SK-N-SH treated with all-trans-retinoic acid at 6 μM for 48 hours (cell line): ENCODE data around the gene FCF1.
A peak's percentile ranks its signal among the peaks of the same experiment; 100 is the strongest.

Experiments
- ATAC-seq: fragments of 200-7000 bp; cut with Tn5 transposase; 3 replicates; pipeline ENCODE4 v1.9.1; 2020; ENCODE audit warnings: mild to moderate bottlenecking, moderate library complexity
- ARNTL ChIP-seq: fragments of 450-650 bp; formaldehyde crosslinking; IDR thresholded peaks from 2 replicates; pipeline ENCODE4 v1.5.0; 2020; ENCODE audit warnings: low read depth, mild to moderate bottlenecking, moderate library complexity, borderline replicate concordance
- BACH2 ChIP-seq: fragments of 250-450 bp; sonication (Bioruptor Pico); IDR thresholded peaks from 2 replicates; pipeline ENCODE4 v1.9.0; 2021; ENCODE audit warnings: mild to moderate bottlenecking, borderline replicate concordance
- CSRNP3 ChIP-seq: fragments of 250-450 bp; sonication (Bioruptor Pico); IDR thresholded peaks from 2 replicates; pipeline ENCODE4 v1.5.1; 2021; ENCODE audit warnings: mild to moderate bottlenecking, moderate library complexity
- ESRRG ChIP-seq: fragments of 250-450 bp; sonication (Bioruptor Pico); IDR thresholded peaks from 2 replicates; pipeline ENCODE4 v1.6.1; 2021; ENCODE audit warnings: mild to moderate bottlenecking
- GLIS3 ChIP-seq: fragments of 250-450 bp; sonication (Bioruptor Pico); IDR thresholded peaks from 2 replicates; pipeline ENCODE4 v1.5.0; 2020; ENCODE audit warnings: mild to moderate bottlenecking, moderate library complexity
- ISL1 ChIP-seq: fragments of 250-450 bp; sonication (Bioruptor Pico); IDR thresholded peaks from 2 replicates; pipeline ENCODE4 v2.1.2; 2022; ENCODE audit warnings: mild to moderate bottlenecking, moderate library complexity
- PPARA ChIP-seq: fragments of 250-450 bp; sonication (Bioruptor Pico); IDR thresholded peaks from 2 replicates; pipeline ENCODE4 v1.5.0; 2020; ENCODE audit warnings: mild to moderate bottlenecking, borderline replicate concordance
- RARB ChIP-seq: fragments of 250-450 bp; sonication (Bioruptor Pico); IDR thresholded peaks from 2 replicates; pipeline ENCODE4 v1.8.0; 2021; ENCODE audit warnings: mild to moderate bottlenecking, moderate library complexity
- SNAI2 ChIP-seq: fragments of 250-450 bp; sonication (Bioruptor Pico); IDR thresholded peaks from 2 replicates; pipeline ENCODE4 v1.5.0; 2020; ENCODE audit warnings: mild to moderate bottlenecking, moderate library complexity
- TCF4 ChIP-seq: fragments of 250-450 bp; sonication (Bioruptor Pico); IDR thresholded peaks from 2 replicates; pipeline ENCODE4 v1.8.0; 2021; ENCODE audit warnings: mild to moderate bottlenecking, moderate library complexity, borderline replicate concordance
- TOX ChIP-seq: fragments of 250-450 bp; sonication (Bioruptor Pico); IDR thresholded peaks from 2 replicates; pipeline ENCODE4 v1.8.0; 2021; ENCODE audit warnings: mild to moderate bottlenecking, moderate library complexity, borderline replicate concordance
- ZC3H10 ChIP-seq: fragments of 250-450 bp; sonication (Bioruptor Pico); IDR thresholded peaks from 2 replicates; pipeline ENCODE4 v1.5.1; 2021; ENCODE audit warnings: mild to moderate bottlenecking, moderate library complexity
- ZFP3 ChIP-seq: fragments of 250-450 bp; sonication (Bioruptor Pico); IDR thresholded peaks from 2 replicates; pipeline ENCODE4 v1.5.0; 2020; ENCODE audit warnings: mild to moderate bottlenecking, moderate library complexity
- ZFP30 ChIP-seq: fragments of 450-650 bp; formaldehyde crosslinking; IDR thresholded peaks from 2 replicates; pipeline ENCODE4 v1.5.0; 2022; ENCODE audit warnings: mild to moderate bottlenecking, moderate library complexity
- ZNF565 ChIP-seq: fragments of 450-650 bp; formaldehyde crosslinking; conservative IDR thresholded peaks from 2 replicates; pipeline ENCODE4 v1.5.0; 2020; ENCODE audit warnings: low read depth, mild to moderate bottlenecking, moderate library complexity
- ZNF70 ChIP-seq: fragments of 450-650 bp; formaldehyde crosslinking; IDR thresholded peaks from 2 replicates; pipeline ENCODE4 v1.5.0; 2020; ENCODE audit warnings: mild to moderate bottlenecking, moderate library complexity
- TF ChIP-seq, protein P1 (sequence below): fragments of 250-450 bp; sonication (Bioruptor Pico); IDR thresholded peaks from 2 replicates; pipeline ENCODE4 v1.5.1; 2020; ENCODE audit warnings: low read depth, mild to moderate bottlenecking, moderate library complexity
- TF ChIP-seq, protein P2 (sequence below): fragments of 250-450 bp; sonication (Bioruptor Pico); IDR thresholded peaks from 2 replicates; pipeline ENCODE4 v1.5.0; 2020; ENCODE audit warnings: mild to moderate bottlenecking, moderate library complexity
- TF ChIP-seq, protein P3 (sequence below): fragments of 250-450 bp; sonication (Bioruptor Pico); IDR thresholded peaks from 2 replicates; pipeline ENCODE4 v1.8.0; 2021; ENCODE audit warnings: low read depth, mild to moderate bottlenecking, moderate library complexity, borderline replicate concordance

FCF1 gene

DNA sequence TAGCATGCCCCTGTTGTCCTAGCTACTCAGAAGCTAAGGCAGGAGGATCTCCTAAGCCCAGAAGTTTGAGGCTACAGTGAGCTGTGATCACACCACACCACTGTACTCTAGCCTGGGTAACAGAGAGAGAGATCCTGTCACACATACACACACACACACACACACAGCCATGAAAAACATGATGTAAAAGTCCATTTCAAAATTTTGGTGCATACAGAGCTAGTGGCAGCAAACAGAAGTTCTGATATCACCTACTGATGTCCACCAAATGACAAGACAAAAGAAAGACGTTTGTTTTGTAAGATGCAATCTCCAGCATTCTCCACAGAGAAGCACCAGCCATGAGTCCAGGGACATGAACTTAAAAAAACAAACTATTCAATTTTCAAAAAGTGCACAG, 15.9 kb upstream of the FCF1 start:
- TF ChIP-seq ZFP30 (CRISPR knock-in tag): no peak
- ATAC-seq: no peak

DNA sequence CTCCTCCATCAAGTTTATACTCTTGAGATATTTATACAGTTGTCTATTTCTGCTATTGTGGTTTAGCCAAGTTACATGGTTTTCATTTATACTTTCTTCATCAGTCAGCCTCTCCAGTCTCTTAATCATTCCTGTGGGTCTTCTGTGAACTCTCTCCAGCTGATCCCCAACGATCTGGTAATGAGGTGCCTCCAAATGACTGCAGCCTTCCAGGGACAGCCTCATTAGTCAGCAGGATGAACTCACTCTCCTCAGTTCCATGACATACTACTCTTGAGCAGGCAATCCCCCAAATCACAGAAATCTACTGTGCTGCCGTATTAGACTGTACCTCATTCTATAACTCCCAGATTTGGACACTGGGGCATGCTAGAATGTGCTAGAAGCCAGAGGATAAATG, 15.4 kb upstream of the FCF1 start:
- peak; percentile 30; the same call in 1 of the 3 replicates for ATAC-seq

GRCh38 chr14:74697976-74698375, 15.0 kb upstream of the FCF1 start:
- no peak for ATAC-seq

More for the DNA sequence above, 15.4 kb upstream of the FCF1 start:
- TF ChIP-seq TOX (CRISPR knock-in tag) (no peak), TCF4 (CRISPR knock-in tag) (no peak), RARB (CRISPR knock-in tag) (no peak), GLIS3 (CRISPR knock-in tag) (no peak), CSRNP3 (CRISPR knock-in tag) (no peak), ZNF565 (CRISPR knock-in tag) (no peak), ARNTL (CRISPR knock-in tag) (no peak), ISL1 (CRISPR knock-in tag) (no peak), ZC3H10 (CRISPR knock-in tag) (no peak), ZFP3 (CRISPR knock-in tag) (no peak), ESRRG (CRISPR knock-in tag) (no peak), ZNF70 (CRISPR knock-in tag) (no peak), ZFP30 (CRISPR knock-in tag) (no peak), SNAI2 (CRISPR knock-in tag) (no peak)
- TF ChIP-seq, protein P1, sequence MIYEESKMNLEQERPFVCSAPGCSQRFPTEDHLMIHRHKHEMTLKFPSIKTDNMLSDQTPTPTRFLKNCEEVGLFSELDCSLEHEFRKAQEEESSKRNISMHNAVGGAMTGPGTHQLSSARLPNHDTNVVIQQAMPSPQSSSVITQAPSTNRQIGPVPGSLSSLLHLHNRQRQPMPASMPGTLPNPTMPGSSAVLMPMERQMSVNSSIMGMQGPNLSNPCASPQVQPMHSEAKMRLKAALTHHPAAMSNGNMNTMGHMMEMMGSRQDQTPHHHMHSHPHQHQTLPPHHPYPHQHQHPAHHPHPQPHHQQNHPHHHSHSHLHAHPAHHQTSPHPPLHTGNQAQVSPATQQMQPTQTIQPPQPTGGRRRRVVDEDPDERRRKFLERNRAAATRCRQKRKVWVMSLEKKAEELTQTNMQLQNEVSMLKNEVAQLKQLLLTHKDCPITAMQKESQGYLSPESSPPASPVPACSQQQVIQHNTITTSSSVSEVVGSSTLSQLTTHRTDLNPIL: no peak
- TF ChIP-seq, protein P2, sequence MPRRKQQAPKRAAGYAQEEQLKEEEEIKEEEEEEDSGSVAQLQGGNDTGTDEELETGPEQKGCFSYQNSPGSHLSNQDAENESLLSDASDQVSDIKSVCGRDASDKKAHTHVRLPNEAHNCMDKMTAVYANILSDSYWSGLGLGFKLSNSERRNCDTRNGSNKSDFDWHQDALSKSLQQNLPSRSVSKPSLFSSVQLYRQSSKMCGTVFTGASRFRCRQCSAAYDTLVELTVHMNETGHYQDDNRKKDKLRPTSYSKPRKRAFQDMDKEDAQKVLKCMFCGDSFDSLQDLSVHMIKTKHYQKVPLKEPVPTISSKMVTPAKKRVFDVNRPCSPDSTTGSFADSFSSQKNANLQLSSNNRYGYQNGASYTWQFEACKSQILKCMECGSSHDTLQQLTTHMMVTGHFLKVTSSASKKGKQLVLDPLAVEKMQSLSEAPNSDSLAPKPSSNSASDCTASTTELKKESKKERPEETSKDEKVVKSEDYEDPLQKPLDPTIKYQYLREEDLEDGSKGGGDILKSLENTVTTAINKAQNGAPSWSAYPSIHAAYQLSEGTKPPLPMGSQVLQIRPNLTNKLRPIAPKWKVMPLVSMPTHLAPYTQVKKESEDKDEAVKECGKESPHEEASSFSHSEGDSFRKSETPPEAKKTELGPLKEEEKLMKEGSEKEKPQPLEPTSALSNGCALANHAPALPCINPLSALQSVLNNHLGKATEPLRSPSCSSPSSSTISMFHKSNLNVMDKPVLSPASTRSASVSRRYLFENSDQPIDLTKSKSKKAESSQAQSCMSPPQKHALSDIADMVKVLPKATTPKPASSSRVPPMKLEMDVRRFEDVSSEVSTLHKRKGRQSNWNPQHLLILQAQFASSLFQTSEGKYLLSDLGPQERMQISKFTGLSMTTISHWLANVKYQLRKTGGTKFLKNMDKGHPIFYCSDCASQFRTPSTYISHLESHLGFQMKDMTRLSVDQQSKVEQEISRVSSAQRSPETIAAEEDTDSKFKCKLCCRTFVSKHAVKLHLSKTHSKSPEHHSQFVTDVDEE (CRISPR knock-in tag): no peak
- TF ChIP-seq, protein P3, sequence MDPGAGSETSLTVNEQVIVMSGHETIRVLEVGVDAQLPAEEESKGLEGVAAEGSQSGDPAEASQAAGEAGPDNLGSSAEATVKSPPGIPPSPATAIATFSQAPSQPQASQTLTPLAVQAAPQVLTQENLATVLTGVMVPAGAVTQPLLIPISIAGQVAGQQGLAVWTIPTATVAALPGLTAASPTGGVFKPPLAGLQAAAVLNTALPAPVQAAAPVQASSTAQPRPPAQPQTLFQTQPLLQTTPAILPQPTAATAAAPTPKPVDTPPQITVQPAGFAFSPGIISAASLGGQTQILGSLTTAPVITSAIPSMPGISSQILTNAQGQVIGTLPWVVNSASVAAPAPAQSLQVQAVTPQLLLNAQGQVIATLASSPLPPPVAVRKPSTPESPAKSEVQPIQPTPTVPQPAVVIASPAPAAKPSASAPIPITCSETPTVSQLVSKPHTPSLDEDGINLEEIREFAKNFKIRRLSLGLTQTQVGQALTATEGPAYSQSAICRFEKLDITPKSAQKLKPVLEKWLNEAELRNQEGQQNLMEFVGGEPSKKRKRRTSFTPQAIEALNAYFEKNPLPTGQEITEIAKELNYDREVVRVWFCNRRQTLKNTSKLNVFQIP (CRISPR knock-in tag): no peak
- TF ChIP-seq, all 23 proteins: peak for 0

GRCh38 chr14:74698465-74698864, 14.5 kb upstream of the FCF1 start:
- no peak for ATAC-seq
- TF ChIP-seq, protein P3 (CRISPR knock-in tag): no peak
- no peak for TF ChIP-seq RARB (CRISPR knock-in tag)
- no peak for TF ChIP-seq ZC3H10 (CRISPR knock-in tag)
- TF ChIP-seq BACH2 (CRISPR knock-in tag): no peak
- no peak for TF ChIP-seq PPARA (CRISPR knock-in tag)
- TF ChIP-seq, protein P2 (CRISPR knock-in tag): no peak
- no peak for TF ChIP-seq ISL1 (CRISPR knock-in tag)
- no peak for TF ChIP-seq CSRNP3 (CRISPR knock-in tag)
- TF ChIP-seq, protein P1: no peak
- TF ChIP-seq ARNTL (CRISPR knock-in tag): no peak

More at GRCh38 chr14:74697976-74698375, 15.0 kb upstream of the FCF1 start:
- TF ChIP-seq ZFP30 (CRISPR knock-in tag): no peak
- TF ChIP-seq ZNF70 (CRISPR knock-in tag): no peak
- no peak for TF ChIP-seq ZNF565 (CRISPR knock-in tag)
